ENCODE results near the gene H6PD.
A peak's percentile ranks its signal among the peaks of the same experiment; 100 is the strongest.

Gene H6PD

GRCh38 chr1:9302745-9303524 is 68.4 kb downstream of the H6PD start:
- no peak for DNase-seq

GRCh38 chr1:9303916-9304315 is 69.3 kb downstream of the H6PD start:
- no peak for DNase-seq

GRCh38 chr1:9305216-9305615 is 70.6 kb downstream of the H6PD start:
- DNase-seq: no peak

- no peak for DNase-seq
Measured at GRCh38 chr1:9306006-9306405, 71.4 kb downstream of the H6PD start.

DNA sequence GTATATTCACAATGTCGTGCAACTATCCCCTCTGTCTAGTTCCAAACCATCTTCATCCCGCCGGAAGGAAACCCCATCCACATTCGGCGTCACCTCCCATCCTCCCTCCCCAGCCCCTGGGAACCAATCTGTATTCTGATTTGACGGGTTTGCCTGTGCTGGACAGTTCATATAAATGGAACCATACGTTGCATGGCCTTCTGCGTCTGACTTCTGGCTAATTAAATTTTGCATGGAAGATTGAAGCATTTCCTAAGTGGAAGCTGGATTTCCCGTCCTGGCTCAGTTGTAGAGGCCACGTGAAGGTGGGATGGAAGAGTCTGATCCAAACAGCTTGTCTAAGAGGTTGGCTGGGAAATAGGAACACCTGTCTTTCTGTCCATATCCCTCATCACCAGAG is 72.7 kb downstream of the H6PD start:
- no peak for DNase-seq

DNA sequence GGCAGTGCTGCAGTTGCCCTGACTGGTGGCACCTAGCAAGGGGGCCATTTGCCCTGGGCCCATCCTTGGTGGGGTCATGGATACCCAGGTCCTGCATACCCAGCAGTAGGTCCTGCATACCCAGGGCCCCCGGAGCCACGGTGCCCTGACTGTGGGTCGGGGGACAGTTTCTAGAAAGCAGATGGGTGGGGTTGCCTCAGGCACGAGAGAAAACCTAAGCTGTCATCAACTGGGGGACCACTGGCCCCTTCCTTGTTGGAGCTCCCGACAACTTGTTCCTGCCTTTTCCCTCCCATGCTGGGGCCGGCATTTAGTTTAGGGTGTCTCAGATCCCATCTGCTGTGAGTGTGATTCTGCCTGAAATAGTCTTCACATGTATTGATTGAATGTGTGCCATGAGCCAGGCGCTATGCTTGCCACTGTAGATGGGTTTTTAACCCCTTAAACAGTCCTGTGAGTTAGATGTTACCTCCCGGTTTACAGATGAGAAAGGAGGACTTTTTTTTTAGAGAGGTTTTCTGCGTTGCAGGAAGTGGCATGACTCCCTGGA is 73.7 kb downstream of the H6PD start:
- DNase-seq: no peak

DNA sequence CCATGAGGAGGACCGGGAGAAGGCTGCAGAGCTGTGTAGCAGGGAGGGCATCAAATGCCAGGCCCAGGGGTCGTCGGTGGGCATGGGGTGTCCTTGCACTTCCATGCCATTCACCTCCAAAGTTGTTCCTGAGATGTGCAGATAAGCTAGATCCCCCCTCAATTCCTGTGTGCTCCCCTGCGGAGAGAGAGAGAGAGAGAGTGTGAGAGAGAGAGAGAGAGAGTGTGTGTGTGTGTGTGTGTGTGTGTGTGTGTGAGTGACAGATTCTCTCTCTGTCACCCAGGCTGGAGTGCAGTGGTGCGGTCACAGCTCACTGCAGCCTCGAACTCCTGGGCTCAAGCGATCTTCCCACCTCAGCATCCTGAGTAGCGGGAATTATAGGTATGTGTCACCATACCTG is 74.5 kb downstream of the H6PD start:
- no peak for DNase-seq

DNA sequence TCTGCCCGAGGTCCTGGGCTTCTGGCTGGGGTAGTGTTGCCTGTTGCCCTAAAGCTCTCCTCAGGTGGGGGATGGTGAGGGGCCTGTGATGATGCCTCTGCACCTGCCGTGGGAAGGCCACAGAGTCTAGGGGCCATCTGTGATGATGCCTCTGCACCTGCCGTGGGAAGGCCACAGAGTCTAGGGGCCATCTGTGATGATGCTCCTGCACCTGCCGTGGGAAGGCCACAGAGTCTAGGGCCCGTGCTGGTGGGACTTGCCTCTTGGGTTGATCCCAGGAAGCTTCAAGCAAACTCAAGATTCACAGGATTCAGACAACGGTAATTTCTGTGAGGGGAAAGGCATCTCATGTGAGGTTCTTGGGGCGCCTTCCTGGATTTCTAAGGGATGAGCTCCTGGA is 75.4 kb downstream of the H6PD start:
- DNase-seq: no peak

GRCh38 chr1:9311029-9311428 is 76.5 kb downstream of the H6PD start:
- DNase-seq: no peak

- DNase-seq: no peak
Measured at GRCh38 chr1:9311479-9311878, 76.9 kb downstream of the H6PD start.

GRCh38 chr1:9312168-9312720 is 77.7 kb downstream of the H6PD start:
- DNase-seq: no peak

DNA sequence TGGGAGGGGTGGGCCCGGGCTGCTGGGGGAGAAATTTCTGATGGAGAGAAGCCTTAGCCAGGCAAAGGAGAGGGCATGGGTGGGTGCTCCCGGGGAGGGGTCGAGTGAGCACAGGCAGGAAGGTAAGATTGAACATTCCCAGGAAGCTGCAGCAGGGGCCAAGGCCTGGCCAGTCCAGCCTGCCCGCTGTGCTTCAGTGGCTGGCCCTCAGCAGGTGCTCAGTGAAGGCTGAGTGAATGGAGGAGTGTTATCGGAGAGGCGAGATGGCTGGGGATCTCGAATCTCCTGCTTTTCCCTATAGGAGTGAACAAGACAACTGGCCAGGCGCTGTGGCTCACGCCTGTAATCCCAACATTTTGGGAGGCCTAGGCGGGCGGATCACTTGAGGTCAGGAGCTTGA is 79.0 kb downstream of the H6PD start:
- no peak for DNase-seq

GRCh38 chr1:9314111-9314510 is 79.5 kb downstream of the H6PD start:
- DNase-seq: no peak

DNA sequence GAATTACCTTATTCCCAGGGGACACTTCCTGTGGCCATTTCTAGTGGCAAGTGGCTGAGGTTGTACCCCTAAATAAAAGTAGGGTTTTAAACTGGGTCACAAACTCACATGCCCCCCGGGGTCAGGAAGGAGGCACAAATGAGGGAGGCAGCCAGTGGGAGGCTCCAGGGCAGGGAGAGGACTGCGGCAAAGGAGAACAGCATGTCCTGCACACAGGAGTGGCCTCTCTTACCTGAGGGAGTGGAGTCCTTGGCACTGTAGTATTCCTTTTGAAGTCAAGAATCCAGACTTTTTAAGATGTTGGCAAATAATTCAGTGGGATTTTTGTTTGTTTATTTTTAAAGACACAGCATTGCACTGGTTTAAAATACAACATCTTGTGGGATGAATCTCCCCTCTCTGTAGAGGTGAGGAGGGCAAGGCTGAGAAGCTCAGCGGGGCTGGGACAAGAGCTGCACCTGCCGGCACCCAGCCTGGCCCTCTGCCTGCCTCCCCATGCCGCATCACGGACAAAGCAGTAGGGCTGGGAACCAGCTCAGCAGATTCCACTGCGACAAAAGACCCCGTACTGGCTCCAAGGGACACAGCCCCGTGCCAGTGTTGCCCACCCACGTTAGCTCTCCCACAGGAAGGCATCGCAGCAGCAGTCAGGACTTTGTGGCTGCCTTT is 80.3 kb downstream of the H6PD start:
- no peak for DNase-seq

GRCh38 chr1:9315411-9316079 is 81.0 kb downstream of the H6PD start:
- peak; percentile 31 for DNase-seq

DNA sequence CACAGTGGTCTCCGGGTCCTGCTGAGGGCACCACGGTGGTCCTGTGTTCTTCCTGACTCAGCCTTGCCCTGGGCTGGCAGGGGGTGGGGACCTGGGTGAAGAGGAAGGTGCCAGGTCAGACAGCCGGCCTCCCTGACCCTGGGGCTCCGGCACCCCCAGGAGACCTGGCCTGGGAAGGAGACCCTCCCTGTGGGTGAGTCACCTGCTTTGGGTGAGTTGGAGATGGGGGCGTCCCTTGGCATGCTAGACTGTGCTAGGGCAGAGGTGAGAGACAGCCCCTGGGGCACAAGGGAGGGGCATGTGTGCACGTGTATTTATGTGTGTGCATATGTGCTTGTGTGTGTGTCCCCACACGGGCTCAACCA is 81.5 kb downstream of the H6PD start:
- no peak for DNase-seq

DNA sequence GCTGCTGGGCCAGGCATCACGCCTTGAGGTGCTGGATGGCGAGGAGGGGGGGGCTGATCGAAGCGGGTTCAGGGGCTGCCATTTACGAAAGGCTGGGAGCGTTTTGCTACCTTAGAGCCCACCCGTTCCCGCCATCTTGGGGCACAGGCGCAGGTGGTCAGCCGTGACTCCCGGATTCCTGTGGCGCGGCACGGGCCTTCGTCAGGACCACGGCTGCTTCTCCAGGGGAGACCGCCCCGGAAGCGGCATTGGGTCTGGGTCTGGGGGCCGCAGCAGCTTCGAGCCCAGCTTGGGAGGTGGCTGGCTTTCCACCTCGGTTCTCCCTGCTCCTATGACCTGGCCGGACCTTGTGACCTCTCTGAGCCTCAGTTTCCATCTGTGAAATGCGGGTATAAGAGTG is 81.9 kb downstream of the H6PD start:
- no peak for DNase-seq

DNA sequence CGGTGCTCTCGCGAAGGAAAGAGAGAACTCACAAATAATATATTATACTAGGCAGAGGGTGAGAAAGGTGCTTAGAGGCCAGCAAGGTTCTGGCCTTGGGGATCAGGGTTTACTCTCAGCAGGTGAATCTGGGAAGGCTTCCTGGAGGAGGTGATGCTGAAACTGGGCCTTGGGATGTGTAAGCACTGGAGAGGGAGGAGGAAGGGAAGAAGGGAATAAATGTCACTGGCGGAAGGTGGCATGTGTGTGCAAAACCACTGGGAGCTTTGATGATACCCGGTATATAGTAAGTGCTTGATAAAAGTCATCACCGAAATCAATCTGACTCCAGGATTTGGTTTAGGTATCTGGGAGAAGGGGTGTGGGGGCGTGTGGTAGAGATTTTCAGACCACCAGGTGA is 82.5 kb downstream of the H6PD start:
- DNase-seq: no peak

DNA sequence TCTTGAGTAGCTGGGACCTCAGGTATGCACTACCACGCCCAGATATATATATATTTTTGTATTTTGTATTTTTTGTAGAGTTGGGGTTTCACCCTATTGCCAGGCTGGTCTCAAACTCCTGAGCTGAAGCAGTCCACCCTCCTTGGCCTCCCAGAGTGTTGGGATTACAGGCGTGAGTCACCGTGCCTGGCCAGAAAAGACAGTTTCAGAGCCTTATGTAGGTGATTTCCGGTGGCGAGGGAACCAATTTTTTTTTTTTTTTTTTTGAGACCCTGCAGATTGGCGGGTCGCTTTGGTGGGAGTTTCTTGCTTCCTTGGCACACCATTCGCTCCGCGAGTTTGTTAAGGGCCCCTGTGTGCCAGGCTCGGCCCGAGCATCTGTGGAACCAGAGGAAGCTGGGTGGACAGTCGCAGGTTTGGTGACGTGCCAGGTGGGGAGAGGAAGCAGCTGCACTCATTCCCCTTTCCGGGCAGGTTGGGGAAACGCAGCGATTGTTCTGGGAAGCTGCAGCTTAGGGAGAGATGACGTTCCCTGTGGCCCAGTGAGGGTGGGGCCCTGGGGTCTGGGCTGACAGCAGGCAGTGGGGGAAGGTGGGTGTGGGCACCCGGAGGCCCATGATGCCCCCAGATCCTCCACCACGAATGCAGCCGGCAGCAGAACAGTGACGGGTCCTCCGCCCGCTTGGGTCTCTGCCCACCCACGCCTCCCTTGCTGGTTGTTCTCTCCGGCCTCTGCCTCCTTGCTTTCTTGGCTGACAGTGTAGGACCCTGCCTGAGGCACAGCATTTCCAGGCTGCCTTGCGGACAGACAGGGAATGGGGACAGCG is 83.2 kb downstream of the H6PD start:
- no peak for DNase-seq

- no peak for DNase-seq
Measured at GRCh38 chr1:9319208-9319788, 84.7 kb downstream of the H6PD start.

- no peak for DNase-seq
Measured at GRCh38 chr1:9319789-9320519, 85.4 kb downstream of the H6PD start.
